Prostate gland (tissue), 2 donors: ENCODE data around the gene DKK1. TPM values are rescaled to one million over a fixed set of nuclear protein-coding genes. Genes with fewer than 3 reads are reported as not detected.

Experiments used
- DNase-seq: peaks from one replicate; pipeline ENCODE4 v3.0.0-alpha.2; 2019; ENCODE audit warnings: low spot score
- H3K27ac ChIP-seq, 2 donors: fragments of 200-600 bp; sonication (generic); 2 replicates each; pipeline ENCODE4 v1.5.1; 2017 to 2019
- H3K27me3 ChIP-seq: fragments of 200-600 bp; sonication (generic); replicated peaks from 2 replicates; pipeline ENCODE4 v1.5.1; 2019; ENCODE audit not compliant: insufficient read depth
- H3K36me3 ChIP-seq, 2 donors: fragments of 200-600 bp; sonication (generic); 1 replicate in 1 of 2; 2 replicates in 1 of 2; pipeline versions ENCODE4 v1.5.1 to v1.8.1; 2017 to 2019
- H3K4me1 ChIP-seq: fragments of 200-600 bp; sonication (generic); replicated peaks from 2 replicates; pipeline ENCODE4 v1.5.1; 2019
- H3K4me3 ChIP-seq, 2 donors: fragments of 200-600 bp; sonication (generic); 2 replicates each; pipeline ENCODE4 v1.5.1; 2017 to 2019
- H3K9me3 ChIP-seq: fragments of 200-600 bp; sonication (generic); 2 replicates; pipeline ENCODE4 v1.5.1; 2017
- CTCF ChIP-seq, 4 experiments: fragments of 200-600 bp in 2 of 4; fragments of 450-650 bp in 2 of 4; sonication (generic) in 2 of 4; IDR thresholded peaks; 1 replicate in 3 of 4; 2 replicates in 1 of 4; pipeline ENCODE4 v1.5.1; 2016 to 2019; ENCODE audit warnings: antibody characterized with exemption in 4 of 4, mild to moderate bottlenecking in 2 of 4, moderate library complexity in 2 of 4
- POLR2A ChIP-seq: fragments of 450-650 bp; IDR thresholded peaks from one replicate; pipeline ENCODE4 v1.6.1; 2016; ENCODE audit warnings: antibody characterized with exemption, mild to moderate bottlenecking
- POLR2AphosphoS5 ChIP-seq: sonication (generic); formaldehyde crosslinking; IDR thresholded peaks from one replicate; pipeline ENCODE4 v1.6.1; 2017; ENCODE audit warnings: antibody characterized with exemption
- WGBS: methylation state at CpG from one replicate; pipeline ENCODE4 v1.1.5; 2018; 5-methylcytosine and 5-hydroxymethylcytosine counted together
- intact Hi-C: fragments of 100-400 bp; cut with DNase I; formaldehyde crosslinking; loops from one replicate; pipeline ENCODE4 v1.14.2; 2022
- total RNA-seq, 2 donors: library from RNA; depleted of rRNA; stranded (reverse); fragments of >200 nt; gene quantifications; one replicate each; pipeline ENCODE4 v1.1.0, GENCODE V29; 2016

DKK1 gene
- total RNA-seq: 10 to 100 TPM in 1 of 2 donors, 1 to 10 TPM in 1; 6.5 to 10.2 TPM

GRCh38 chr10:52313933-52314821, at the start of gene DKK1:
DKK1 (plus strand) TSS chr10:52314281; CDS start chr10:52314435, 154 bp downstream.
- intact Hi-C loops: loop anchor here (5.0 kb wide), 1 partner anchor 173 kb away; no protein-coding TSS in a partner anchor
- no peaks in the 10 kb centered on the region for H3K9me3 ChIP-seq
- TF ChIP-seq POLR2A: peak; percentile 28
- TF ChIP-seq CTCF (IDR thresholded peaks at IDR 0.05): peak in 3 of 4 experiments; percentile 46 to 87 (median 48)
- TF ChIP-seq POLR2AphosphoS5: no peak
- no peaks in the 10 kb centered on the region for H3K36me3 ChIP-seq
- no peaks in the 10 kb centered on the region for H3K4me1 ChIP-seq
- H3K4me3 ChIP-seq: peak within 1 kb of the TSS; percentile 30 to 38
- no peak within 1 kb of the TSS for H3K27ac ChIP-seq
- WGBS: 2% methylated on average over 55 of the region's 55 CpGs
- peak; percentile 51 for DNase-seq
- H3K27me3 ChIP-seq: no peaks in the 10 kb centered on the region

GRCh38 chr10:52265131-52265926, 48.8 kb upstream of the DKK1 start:
- Histone ChIP-seq H3K9me3 (no peaks in the 10 kb centered on the region), H3K27me3 (no peaks in the 10 kb centered on the region), H3K36me3 (no peaks in the 10 kb centered on the region), H3K27ac (no peak overlapping the region), H3K4me1 (no peaks in the 10 kb centered on the region), H3K4me3 (no peak overlapping the region)
- WGBS: 80% methylated on average over 3 of the region's 3 CpGs
- intact Hi-C loops: no loop called here
- DNase-seq: no peak
- TF ChIP-seq POLR2AphosphoS5 (no peak), POLR2A (no peak), CTCF (IDR thresholded peaks at IDR 0.05) (no peak)

GRCh38 chr10:52266858-52267257, 47.2 kb upstream of the DKK1 start:
- 94% methylated on average over 1 of the region's 1 CpG for WGBS
- no peaks in the 10 kb centered on the region for H3K9me3 ChIP-seq
- H3K36me3 ChIP-seq: no peaks in the 10 kb centered on the region
- H3K4me1 ChIP-seq: no peaks in the 10 kb centered on the region
- no peak for TF ChIP-seq POLR2AphosphoS5
- TF ChIP-seq CTCF (IDR thresholded peaks at IDR 0.05): no peak
- no peak for TF ChIP-seq POLR2A
- H3K27ac ChIP-seq: no peak overlapping the region
- no peak for DNase-seq
- intact Hi-C loops: no loop called here
- no peaks in the 10 kb centered on the region for H3K27me3 ChIP-seq
- no peak overlapping the region for H3K4me3 ChIP-seq

- TF ChIP-seq POLR2A (no peak), CTCF (IDR thresholded peaks at IDR 0.05) (no peak), POLR2AphosphoS5 (no peak)
- no peaks in the 10 kb centered on the region for H3K4me1 ChIP-seq
- H3K27me3 ChIP-seq: no peaks in the 10 kb centered on the region
- no peak overlapping the region for H3K27ac ChIP-seq
- no peaks in the 10 kb centered on the region for H3K9me3 ChIP-seq
- intact Hi-C loops: no loop called here
- whole genome bisulfite sequencing: 59% methylated on average over 2 of the region's 2 CpGs
- H3K36me3 ChIP-seq: no peaks in the 10 kb centered on the region
- no peak for DNase-seq
- H3K4me3 ChIP-seq: no peak overlapping the region
Observed at GRCh38 chr10:52268790-52269189, 45.3 kb upstream of the DKK1 start.
